ENCODE measurements around the gene OR10A7. TPM values are rescaled to one million over a fixed set of nuclear protein-coding genes. Genes with fewer than 3 reads are reported as not detected.

The OR10A7 gene
- polyA plus RNA-seq, 1 experiment: not detected

GRCh38 chr12:55246159-55246558, 25.3 kb downstream of the OR10A7 start:
- Histone ChIP-seq H3K36me3 (ENCODE audit: control insufficient read depth, insufficient read depth, low read length) (no peaks in the 10 kb centered on the region), H3K4me3 (ENCODE audit: low read depth, low read length) (no peak overlapping the region), H3K27me3 (ENCODE audit: control insufficient read depth, insufficient read depth, low read length) (no peaks in the 10 kb centered on the region)
- CTCF ChIA-PET: no interaction called here
- no peak for TF ChIP-seq CTCF (IDR thresholded peaks at IDR 0.05; ENCODE audit: insufficient read depth, low read depth, low read length)
- POLR2A ChIA-PET: no interaction called here
- no peak for DNase-seq (ENCODE audit: low read depth)

- CTCF ChIA-PET: no interaction called here
- Histone ChIP-seq H3K27me3 (ENCODE audit: control insufficient read depth, insufficient read depth, low read length) (no peaks in the 10 kb centered on the region), H3K4me3 (ENCODE audit: low read depth, low read length) (no peak overlapping the region), H3K36me3 (ENCODE audit: control insufficient read depth, insufficient read depth, low read length) (no peaks in the 10 kb centered on the region)
- DNase-seq (ENCODE audit: low read depth): no peak
- POLR2A ChIA-PET: no interaction called here
- TF ChIP-seq CTCF (IDR thresholded peaks at IDR 0.05; ENCODE audit: insufficient read depth, low read depth, low read length): no peak
Measured at GRCh38 chr12:55250944-55251343, 30.1 kb downstream of the OR10A7 start.

GRCh38 chr12:55253281-55253680, 32.5 kb downstream of the OR10A7 start:
- no peak for DNase-seq (ENCODE audit: low read depth)

GRCh38 chr12:55256831-55257230, 36.0 kb downstream of the OR10A7 start:
- CTCF ChIA-PET: no interaction called here
- POLR2A ChIA-PET: no interaction called here
- Histone ChIP-seq H3K27me3 (ENCODE audit: control insufficient read depth, insufficient read depth, low read length) (no peaks in the 10 kb centered on the region), H3K36me3 (ENCODE audit: control insufficient read depth, insufficient read depth, low read length) (no peaks in the 10 kb centered on the region), H3K4me3 (ENCODE audit: low read depth, low read length) (no peak overlapping the region)
- DNase-seq (ENCODE audit: low read depth): no peak
- no peak for TF ChIP-seq CTCF (IDR thresholded peaks at IDR 0.05; ENCODE audit: insufficient read depth, low read depth, low read length)

More at GRCh38 chr12:55253281-55253680, 32.5 kb downstream of the OR10A7 start:
- CTCF ChIA-PET: no interaction called here
- H3K36me3 ChIP-seq (ENCODE audit: control insufficient read depth, insufficient read depth, low read length): no peaks in the 10 kb centered on the region
- POLR2A ChIA-PET: no interaction called here
- no peaks in the 10 kb centered on the region for H3K27me3 ChIP-seq (ENCODE audit: control insufficient read depth, insufficient read depth, low read length)
- no peak overlapping the region for H3K4me3 ChIP-seq (ENCODE audit: low read depth, low read length)
- TF ChIP-seq CTCF (IDR thresholded peaks at IDR 0.05; ENCODE audit: insufficient read depth, low read depth, low read length): no peak

- no peak for TF ChIP-seq CTCF (IDR thresholded peaks at IDR 0.05; ENCODE audit: insufficient read depth, low read depth, low read length)
- ChIA-PET POLR2A (no interaction called here), CTCF (no interaction called here)
- Histone ChIP-seq H3K36me3 (ENCODE audit: control insufficient read depth, insufficient read depth, low read length) (no peaks in the 10 kb centered on the region), H3K27me3 (ENCODE audit: control insufficient read depth, insufficient read depth, low read length) (no peaks in the 10 kb centered on the region), H3K4me3 (ENCODE audit: low read depth, low read length) (no peak overlapping the region)
- no peak for DNase-seq (ENCODE audit: low read depth)
Measured at GRCh38 chr12:55258303-55258702, 37.5 kb downstream of the OR10A7 start.

Other genes starting within 250 kb of the OR10A7 start
- gene TESPA1, start 236.3 kb upstream of the OR10A7 start, polyA plus RNA-seq (2011; rRNA removed): not detected in 2 replicates
- gene NEUROD4, start 201.1 kb upstream of the OR10A7 start, polyA plus RNA-seq (2011; rRNA removed): not detected in 2 replicates
- not detected in 2 replicates for gene OR9K2, start 94.6 kb upstream of the OR10A7 start, polyA plus RNA-seq (2011; rRNA removed)
- not detected in 2 replicates for gene OR6C74, start 23.6 kb downstream of the OR10A7 start, polyA plus RNA-seq (2011; rRNA removed)
- gene OR6C6, start 75.5 kb downstream of the OR10A7 start, polyA plus RNA-seq (2011; rRNA removed): not detected in 2 replicates
- not detected in 2 replicates for gene OR6C1, start 93.3 kb downstream of the OR10A7 start, polyA plus RNA-seq (2011; rRNA removed)
- gene OR6C3, start 109.7 kb downstream of the OR10A7 start, polyA plus RNA-seq (2011; rRNA removed): not detected in 2 replicates
- gene OR6C75, start 141.9 kb downstream of the OR10A7 start, polyA plus RNA-seq (2011; rRNA removed): not detected in 2 replicates
- gene OR6C65, start 179.5 kb downstream of the OR10A7 start, polyA plus RNA-seq (2011; rRNA removed): not detected in 2 replicates
- not detected in 2 replicates for gene OR6C76, start 205.2 kb downstream of the OR10A7 start, polyA plus RNA-seq (2011; rRNA removed)
- not detected in 2 replicates for gene OR6C2, start 223.1 kb downstream of the OR10A7 start, polyA plus RNA-seq (2011; rRNA removed)
- not detected in 2 replicates for gene OR6C70, start 249.1 kb downstream of the OR10A7 start, polyA plus RNA-seq (2011; rRNA removed)

Measured in BJ (cell line).